Esophagus squamous epithelium (tissue), 5 donors: ENCODE results near the gene MLLT3. TPM values are rescaled to one million over a fixed set of nuclear protein-coding genes. Genes with fewer than 3 reads are reported as not detected.
A peak's percentile ranks its signal among the peaks of the same experiment; 100 is the strongest.
"Not testable (repeated sequence)": the region's sequence is repeated elsewhere in the genome, so short reads cannot be mapped to it uniquely, and the experiment has no call there.

ENCODE experiments used
- DNase-seq: peaks from one replicate; lab custom pipeline; 2025; lab: John Stamatoyannopoulos, UW
- H3K27ac ChIP-seq, 4 donors: fragments of 200-600 bp; sonication (generic); one replicate each; pipeline ENCODE4 v1.5.1; 2016 to 2019; ENCODE audit warnings: mild to moderate bottlenecking in 1 of 4
- H3K27me3 ChIP-seq, 4 donors: fragments of 200-600 bp; sonication (generic); 1 replicate in 3 of 4; 2 replicates in 1 of 4; pipeline versions ENCODE4 v1.5.1 to v1.6.0; 2017 to 2021; ENCODE audit warnings: antibody characterized with exemption in 1 of 4
- H3K36me3 ChIP-seq, 3 donors: fragments of 200-600 bp; sonication (generic); one replicate each; pipeline ENCODE4 v1.5.1; 2016 to 2019
- H3K4me1 ChIP-seq, 3 donors: fragments of 200-600 bp; sonication (generic); one replicate each; pipeline ENCODE4 v1.5.1; 2017 to 2019
- H3K4me3 ChIP-seq, 4 donors: fragments of 200-600 bp; sonication (generic); 1 replicate in 3 of 4; 2 replicates in 1 of 4; pipeline ENCODE4 v1.5.1; 2016 to 2019; ENCODE audit warnings: mild to moderate bottlenecking in 2 of 4, moderate library complexity in 1 of 4
- H3K9me3 ChIP-seq, 3 donors: fragments of 200-600 bp; sonication (generic); one replicate each; pipeline ENCODE4 v1.5.1; 2016 to 2019
- CTCF ChIP-seq, 6 experiments: fragments of 450-650 bp in 4 of 6; fragments of 200-600 bp in 2 of 6; sonication (generic) in 2 of 6; IDR thresholded peaks; one replicate each; pipeline ENCODE4 v1.5.1; 2016 to 2019; ENCODE audit warnings: antibody characterized with exemption in 6 of 6, mild to moderate bottlenecking in 4 of 6, moderate library complexity in 4 of 6
- POLR2A ChIP-seq, 4 donors: fragments of 450-650 bp; IDR thresholded peaks; one replicate each; pipeline ENCODE4 v1.6.1; 2017; ENCODE audit warnings: antibody characterized with exemption in 4 of 4, mild to moderate bottlenecking in 4 of 4, moderate library complexity in 3 of 4
- WGBS, 2 donors: methylation state at CpG; one replicate each; pipeline ENCODE4 v1.1.5; 2018; 5-methylcytosine and 5-hydroxymethylcytosine counted together
- intact Hi-C: fragments of 100-400 bp; cut with DNase I; formaldehyde crosslinking; loops from one replicate; pipeline ENCODE4 v1.15.0; 2022
- total RNA-seq, 4 donors: library from RNA; depleted of rRNA; stranded (reverse); fragments of >200 nt; gene quantifications; one replicate each; pipeline ENCODE4 v1.1.0, GENCODE V29; 2016
- donor health status: DM: yes; HTN: yes; CAD: no.

Gene MLLT3
- total RNA-seq, 4 donors from 2014 or later, result 8.2 to 21.5 (median 8.6) TPM

GRCh38 chr9:20662156-20662555 lies 39.9 kb upstream of the MLLT3 start:
- peaks cover 0 to 20% (median 8%) of the 10 kb centered on the region in 3 donors for H3K4me1 ChIP-seq
- DNase-seq, result no peak
- no peak for TF ChIP-seq POLR2A (IDR thresholded peaks at IDR 0.05)
- WGBS, 2 donors, result 71 to 77% methylated on average over 3 of the region's 3 CpGs
- no peaks in the 10 kb centered on the region for H3K36me3 ChIP-seq
- no peak overlapping the region for H3K27ac ChIP-seq
- H3K4me3 ChIP-seq, result no peak overlapping the region
- no peaks in the 10 kb centered on the region for H3K27me3 ChIP-seq
- intact Hi-C loops, result no loop called here
- no peaks in the 10 kb centered on the region for H3K9me3 ChIP-seq

GRCh38 chr9:20659474-20659967 lies 37.2 kb upstream of the MLLT3 start:
- no peak for DNase-seq
- Histone ChIP-seq H3K4me3 (peak overlapping the region in 1 of 4 donors; percentile 68), H3K4me1 (peaks cover 0 to 20% (median 8%) of the 10 kb centered on the region in 3 donors), H3K36me3 (no peaks in the 10 kb centered on the region), H3K27ac (no peak overlapping the region), H3K9me3 (no peaks in the 10 kb centered on the region), H3K27me3 (no peaks in the 10 kb centered on the region)
- intact Hi-C loops, result no loop called here
- TF ChIP-seq CTCF (IDR thresholded peaks at IDR 0.05) (no peak), POLR2A (IDR thresholded peaks at IDR 0.05) (no peak)
- 74 to 83% methylated on average over 2 of the region's 2 CpGs for WGBS, 2 donors

- peaks cover 0 to 20% (median 8%) of the 10 kb centered on the region in 3 donors for H3K4me1 ChIP-seq
- WGBS, 2 donors, result 59 to 83% methylated on average over 7 to 13 of the region's 13 CpGs
- no peaks in the 10 kb centered on the region for H3K27me3 ChIP-seq
- TF ChIP-seq POLR2A (IDR thresholded peaks at IDR 0.05) (no peak), CTCF (IDR thresholded peaks at IDR 0.05) (no peak)
- intact Hi-C loops, result no loop called here
- no peaks in the 10 kb centered on the region for H3K9me3 ChIP-seq
- peak overlapping the region; percentile 66 to 81 (median 78) for H3K27ac ChIP-seq
- H3K4me3 ChIP-seq, result peak overlapping the region; percentile 25 to 68 (median 56)
- no peak for DNase-seq
- H3K36me3 ChIP-seq, result no peaks in the 10 kb centered on the region
Observed at GRCh38 chr9:20658677-20659473, 36.6 kb upstream of the MLLT3 start.

GRCh38 chr9:20658246-20658667 lies 36.0 kb upstream of the MLLT3 start:
- Histone ChIP-seq H3K4me1 (peaks cover 0 to 20% (median 8%) of the 10 kb centered on the region in 3 donors), H3K4me3 (peak overlapping the region; percentile 25 to 68 (median 56)), H3K27ac (peak overlapping the region; percentile 66 to 81 (median 78))
- DNase-seq, H3K9me3 ChIP-seq, H3K36me3 ChIP-seq, H3K27me3 ChIP-seq, intact Hi-C loops: not testable (repeated sequence)
- WGBS, 2 donors, result no CpG with 5 or more reads among the region's 27 CpGs

- Histone ChIP-seq H3K4me1 (no peaks in the 10 kb centered on the region), H3K4me3 (no peak overlapping the region), H3K36me3 (no peaks in the 10 kb centered on the region), H3K27ac (no peak overlapping the region), H3K27me3 (no peaks in the 10 kb centered on the region), H3K9me3 (no peaks in the 10 kb centered on the region)
- no peak for DNase-seq
- TF ChIP-seq POLR2A (IDR thresholded peaks at IDR 0.05), result no peak
- no peak for TF ChIP-seq CTCF (IDR thresholded peaks at IDR 0.05)
- WGBS, 2 donors, result 68 to 79% methylated on average over 4 of the region's 4 CpGs
- intact Hi-C loops, result no loop called here
Observed at GRCh38 chr9:20651939-20652338, 29.6 kb upstream of the MLLT3 start.

- DNase-seq, result no peak
- H3K4me1 ChIP-seq, result no peaks in the 10 kb centered on the region
Observed at GRCh38 chr9:20650750-20651299, 28.5 kb upstream of the MLLT3 start.

More at GRCh38 chr9:20650750-20651299, 28.5 kb upstream of the MLLT3 start:
- Histone ChIP-seq H3K9me3 (no peaks in the 10 kb centered on the region), H3K27ac (no peak overlapping the region), H3K4me3 (no peak overlapping the region), H3K27me3 (no peaks in the 10 kb centered on the region), H3K36me3 (no peaks in the 10 kb centered on the region)
- intact Hi-C loops, result no loop called here
- no peak for TF ChIP-seq CTCF (IDR thresholded peaks at IDR 0.05)
- TF ChIP-seq POLR2A (IDR thresholded peaks at IDR 0.05), result no peak
- WGBS, 2 donors, result 75 to 80% methylated on average over 4 of the region's 4 CpGs
